K562 (cell line): ENCODE data around the gene ZBTB16.

Experiments
- HMGXB4 ChIP-seq: sonication (generic); formaldehyde crosslinking; IDR thresholded peaks from 2 replicates; pipeline ENCODE4 v1.8.1; 2023; ENCODE audit warnings: mild to moderate bottlenecking, missing genetic modification reagents
- ZNF561 ChIP-seq: fragments of 450-650 bp; formaldehyde crosslinking; conservative IDR thresholded peaks from 2 replicates; pipeline ENCODE4 v1.4.0; 2020; ENCODE audit warnings: mild to moderate bottlenecking, moderate library complexity
- TF ChIP-seq, protein P1 (sequence below): sonication (generic); formaldehyde crosslinking; IDR thresholded peaks from 2 replicates; pipeline ENCODE4 v1.8.0; 2023; ENCODE audit warnings: mild to moderate bottlenecking, missing genetic modification reagents
- TF ChIP-seq, protein P2 (sequence below), 2 experiments: fragments of 450-650 bp; formaldehyde crosslinking in 1 of 2; IDR thresholded peaks; 2 replicates each; pipeline versions ENCODE4 v1.4.0 to v1.6.1; 2014 to 2020; ENCODE audit warnings: mild to moderate bottlenecking in 2 of 2, borderline replicate concordance in 1 of 2, low read depth in 1 of 2

- TF ChIP-seq, protein P1, sequence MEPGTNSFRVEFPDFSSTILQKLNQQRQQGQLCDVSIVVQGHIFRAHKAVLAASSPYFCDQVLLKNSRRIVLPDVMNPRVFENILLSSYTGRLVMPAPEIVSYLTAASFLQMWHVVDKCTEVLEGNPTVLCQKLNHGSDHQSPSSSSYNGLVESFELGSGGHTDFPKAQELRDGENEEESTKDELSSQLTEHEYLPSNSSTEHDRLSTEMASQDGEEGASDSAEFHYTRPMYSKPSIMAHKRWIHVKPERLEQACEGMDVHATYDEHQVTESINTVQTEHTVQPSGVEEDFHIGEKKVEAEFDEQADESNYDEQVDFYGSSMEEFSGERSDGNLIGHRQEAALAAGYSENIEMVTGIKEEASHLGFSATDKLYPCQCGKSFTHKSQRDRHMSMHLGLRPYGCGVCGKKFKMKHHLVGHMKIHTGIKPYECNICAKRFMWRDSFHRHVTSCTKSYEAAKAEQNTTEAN (CRISPR knock-in tag), result no peak
- TF ChIP-seq ZNF561 (no peak), HMGXB4 (no peak)
- TF ChIP-seq, protein P2, sequence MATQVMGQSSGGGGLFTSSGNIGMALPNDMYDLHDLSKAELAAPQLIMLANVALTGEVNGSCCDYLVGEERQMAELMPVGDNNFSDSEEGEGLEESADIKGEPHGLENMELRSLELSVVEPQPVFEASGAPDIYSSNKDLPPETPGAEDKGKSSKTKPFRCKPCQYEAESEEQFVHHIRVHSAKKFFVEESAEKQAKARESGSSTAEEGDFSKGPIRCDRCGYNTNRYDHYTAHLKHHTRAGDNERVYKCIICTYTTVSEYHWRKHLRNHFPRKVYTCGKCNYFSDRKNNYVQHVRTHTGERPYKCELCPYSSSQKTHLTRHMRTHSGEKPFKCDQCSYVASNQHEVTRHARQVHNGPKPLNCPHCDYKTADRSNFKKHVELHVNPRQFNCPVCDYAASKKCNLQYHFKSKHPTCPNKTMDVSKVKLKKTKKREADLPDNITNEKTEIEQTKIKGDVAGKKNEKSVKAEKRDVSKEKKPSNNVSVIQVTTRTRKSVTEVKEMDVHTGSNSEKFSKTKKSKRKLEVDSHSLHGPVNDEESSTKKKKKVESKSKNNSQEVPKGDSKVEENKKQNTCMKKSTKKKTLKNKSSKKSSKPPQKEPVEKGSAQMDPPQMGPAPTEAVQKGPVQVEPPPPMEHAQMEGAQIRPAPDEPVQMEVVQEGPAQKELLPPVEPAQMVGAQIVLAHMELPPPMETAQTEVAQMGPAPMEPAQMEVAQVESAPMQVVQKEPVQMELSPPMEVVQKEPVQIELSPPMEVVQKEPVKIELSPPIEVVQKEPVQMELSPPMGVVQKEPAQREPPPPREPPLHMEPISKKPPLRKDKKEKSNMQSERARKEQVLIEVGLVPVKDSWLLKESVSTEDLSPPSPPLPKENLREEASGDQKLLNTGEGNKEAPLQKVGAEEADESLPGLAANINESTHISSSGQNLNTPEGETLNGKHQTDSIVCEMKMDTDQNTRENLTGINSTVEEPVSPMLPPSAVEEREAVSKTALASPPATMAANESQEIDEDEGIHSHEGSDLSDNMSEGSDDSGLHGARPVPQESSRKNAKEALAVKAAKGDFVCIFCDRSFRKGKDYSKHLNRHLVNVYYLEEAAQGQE (IDR thresholded peaks at IDR 0.05; ENCODE audit: borderline replicate concordance), result no peak
- TF ChIP-seq, protein P2 (CRISPR knock-in tag; IDR thresholded peaks at IDR 0.05; ENCODE audit: low read depth), result no peak
Measured at GRCh38 chr11:114152162-114152561, 92.7 kb downstream of the ZBTB16 start.
